HepG2 (cell line): ENCODE data around the gene GFER. TPM values are rescaled to one million over a fixed set of nuclear protein-coding genes. Genes with fewer than 3 reads are reported as not detected.

ENCODE experiments used
- GATAD1 ChIP-seq: IDR thresholded peaks from 2 replicates; pipeline ENCODE4 v1.6.1; 2016; ENCODE audit warnings: missing genetic modification reagents, missing compliant biosample characterization
- MYNN ChIP-seq: sonication (generic); formaldehyde crosslinking; IDR thresholded peaks from 2 replicates; pipeline ENCODE4 v1.4.0; 2020; ENCODE audit warnings: mild to moderate bottlenecking, low read depth, missing genetic modification reagents
- NPAS2 ChIP-seq: sonication (generic); formaldehyde crosslinking; IDR thresholded peaks from 2 replicates; pipeline ENCODE4 v1.8.0; 2022; ENCODE audit warnings: mild to moderate bottlenecking, missing genetic modification reagents, borderline replicate concordance
- TAF1 ChIP-seq: sonication (generic); formaldehyde crosslinking; IDR thresholded peaks from 2 replicates; pipeline ENCODE4 v1.4.0; 2020; ENCODE audit warnings: missing genetic modification reagents
- ZBTB20 ChIP-seq: sonication (generic); formaldehyde crosslinking; IDR thresholded peaks from 2 replicates; pipeline ENCODE4 v1.8.1; 2023; ENCODE audit warnings: missing genetic modification reagents, low read depth, mild to moderate bottlenecking, borderline replicate concordance
- ZFP36L2 ChIP-seq: sonication (generic); formaldehyde crosslinking; IDR thresholded peaks from 2 replicates; pipeline ENCODE4 v1.4.0; 2020; ENCODE audit warnings: missing genetic modification reagents
- ZNF10 ChIP-seq: sonication (generic); formaldehyde crosslinking; IDR thresholded peaks from 2 replicates; pipeline ENCODE4 v1.4.0; 2020; ENCODE audit warnings: mild to moderate bottlenecking, low read depth, missing genetic modification reagents, borderline replicate concordance
- ZNF530 ChIP-seq: sonication (generic); formaldehyde crosslinking; IDR thresholded peaks from 2 replicates; pipeline ENCODE4 v1.5.0; 2020; ENCODE audit warnings: low read depth, mild to moderate bottlenecking, missing genetic modification reagents
- polyA plus RNA-seq, 8 experiments: library from polyadenylated mRNA; depleted of rRNA in 3 of 8; stranded (reverse) in 7 of 8; unstranded in 1 of 8; fragments of >200 nt; fragmentation: Illumina TruSeq in 4 of 8; extraction: Trizol in 4 of 8; gene quantifications; 2 replicates each; pipeline versions ENCODE4 v1.2.1 to v1.2.3, GENCODE V29; 2011 to 2016; ENCODE audit warnings: low read depth in 4 of 8, missing spikeins in 1 of 8, mixed read lengths in 1 of 8; ENCODE audit not compliant: insufficient read depth in 1 of 8
- total RNA-seq, 5 experiments: library from RNA; depleted of rRNA; stranded (reverse); fragments of >200 nt; fragmentation: Illumina TruSeq; extraction: Trizol; gene quantifications; 2 replicates each; pipeline ENCODE4 v1.2.3, GENCODE V29; 2016; ENCODE audit warnings: low read depth in 1 of 5
- TF ChIP-seq, protein P1 (sequence below): IDR thresholded peaks from 2 replicates; pipeline ENCODE4 v1.6.1; 2016; ENCODE audit warnings: low read depth
- TF ChIP-seq, protein P2 (sequence below): sonication (generic); formaldehyde crosslinking; IDR thresholded peaks from 2 replicates; pipeline ENCODE4 v1.4.0; 2020; ENCODE audit warnings: low read depth, mild to moderate bottlenecking, missing genetic modification reagents
- TF ChIP-seq, protein P3 (sequence below): sonication (generic); formaldehyde crosslinking; IDR thresholded peaks from 2 replicates; pipeline ENCODE4 v1.8.0; 2022; ENCODE audit warnings: mild to moderate bottlenecking, missing genetic modification reagents, moderate library complexity
- TF ChIP-seq, protein P4 (sequence below): sonication (generic); formaldehyde crosslinking; IDR thresholded peaks from 2 replicates; pipeline ENCODE4 v1.4.0; 2020; ENCODE audit warnings: mild to moderate bottlenecking, missing genetic modification reagents
- TF ChIP-seq, protein P5 (sequence below): IDR thresholded peaks from 2 replicates; pipeline ENCODE4 v1.6.1; 2012; ENCODE audit warnings: low read length, improper control_type of control experiment

The GFER gene
- total and polyA plus RNA-seq, 2 of the 13 experiments (the other 11 are each of a cell fraction or from before 2014, with no cell fraction given) = 28.6 to 71.7 TPM

DNA sequence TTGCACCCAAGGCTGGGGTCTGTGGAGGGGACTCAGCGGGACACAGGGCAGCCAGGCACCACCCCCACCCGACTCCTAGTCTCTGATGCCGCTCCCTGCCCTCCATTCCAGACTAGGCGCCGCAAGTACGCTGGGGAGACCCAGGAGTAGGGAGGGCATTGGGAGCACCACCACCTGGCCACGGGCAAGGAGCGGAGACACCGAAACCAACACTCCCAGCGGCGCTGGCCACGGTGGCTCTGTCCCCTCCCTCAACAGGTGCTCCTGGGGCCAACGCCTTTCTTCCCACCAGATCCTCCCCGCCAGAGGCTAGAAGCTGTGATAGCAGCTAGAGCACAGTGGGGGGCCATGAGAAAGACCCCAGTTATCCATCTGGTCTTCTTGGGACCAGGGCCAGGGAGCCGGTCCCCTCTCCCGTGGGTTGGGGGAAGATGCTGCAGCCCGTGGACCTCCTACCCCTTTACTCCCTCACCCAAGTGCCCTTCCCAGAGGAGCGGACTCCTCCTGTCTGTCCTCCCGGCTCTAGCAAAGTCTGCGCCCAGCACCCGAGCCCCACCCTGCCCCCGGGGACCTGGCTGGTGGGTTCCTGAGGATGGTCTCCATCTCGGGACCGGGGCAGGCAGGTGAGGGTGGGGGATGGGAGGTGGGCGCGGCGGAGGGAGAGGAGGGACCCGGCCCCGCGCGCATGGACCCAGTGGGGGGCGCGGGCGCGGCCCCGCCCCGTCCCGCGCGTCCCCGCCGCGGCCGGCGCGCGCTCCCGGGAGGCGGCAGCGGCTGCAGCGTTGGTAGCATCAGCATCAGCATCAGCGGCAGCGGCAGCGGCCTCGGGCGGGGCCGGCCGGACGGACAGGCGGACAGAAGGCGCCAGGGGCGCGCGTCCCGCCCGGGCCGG is 5.5 kb downstream of the GFER start, which contains the start of gene SYNGR3 (continued):
- TF ChIP-seq MYNN (CRISPR knock-in tag) = no peak
- TF ChIP-seq ZBTB20 (CRISPR knock-in tag) = no peak
- 0 out of 2 replicates have a peak, but pooled peaks have one; percentile 24 for TF ChIP-seq TAF1 (CRISPR knock-in tag)
- no peak for TF ChIP-seq ZNF530 (CRISPR knock-in tag)
- TF ChIP-seq ZNF10 = no peak
- TF ChIP-seq NPAS2 = no peak
- no peak for TF ChIP-seq ZFP36L2 (CRISPR knock-in tag)
- TF ChIP-seq, protein P1, sequence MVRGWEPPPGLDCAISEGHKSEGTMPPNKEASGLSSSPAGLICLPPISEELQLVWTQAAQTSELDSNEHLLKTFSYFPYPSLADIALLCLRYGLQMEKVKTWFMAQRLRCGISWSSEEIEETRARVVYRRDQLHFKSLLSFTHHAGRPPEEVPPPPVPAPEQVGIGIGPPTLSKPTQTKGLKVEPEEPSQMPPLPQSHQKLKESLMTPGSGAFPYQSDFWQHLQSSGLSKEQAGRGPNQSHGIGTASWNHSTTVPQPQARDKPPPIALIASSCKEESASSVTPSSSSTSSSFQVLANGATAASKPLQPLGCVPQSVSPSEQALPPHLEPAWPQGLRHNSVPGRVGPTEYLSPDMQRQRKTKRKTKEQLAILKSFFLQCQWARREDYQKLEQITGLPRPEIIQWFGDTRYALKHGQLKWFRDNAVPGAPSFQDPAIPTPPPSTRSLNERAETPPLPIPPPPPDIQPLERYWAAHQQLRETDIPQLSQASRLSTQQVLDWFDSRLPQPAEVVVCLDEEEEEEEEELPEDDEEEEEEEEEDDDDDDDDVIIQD (CRISPR knock-in tag) = no peak
- TF ChIP-seq GATAD1 (CRISPR knock-in tag) = no peak
- TF ChIP-seq, protein P2, sequence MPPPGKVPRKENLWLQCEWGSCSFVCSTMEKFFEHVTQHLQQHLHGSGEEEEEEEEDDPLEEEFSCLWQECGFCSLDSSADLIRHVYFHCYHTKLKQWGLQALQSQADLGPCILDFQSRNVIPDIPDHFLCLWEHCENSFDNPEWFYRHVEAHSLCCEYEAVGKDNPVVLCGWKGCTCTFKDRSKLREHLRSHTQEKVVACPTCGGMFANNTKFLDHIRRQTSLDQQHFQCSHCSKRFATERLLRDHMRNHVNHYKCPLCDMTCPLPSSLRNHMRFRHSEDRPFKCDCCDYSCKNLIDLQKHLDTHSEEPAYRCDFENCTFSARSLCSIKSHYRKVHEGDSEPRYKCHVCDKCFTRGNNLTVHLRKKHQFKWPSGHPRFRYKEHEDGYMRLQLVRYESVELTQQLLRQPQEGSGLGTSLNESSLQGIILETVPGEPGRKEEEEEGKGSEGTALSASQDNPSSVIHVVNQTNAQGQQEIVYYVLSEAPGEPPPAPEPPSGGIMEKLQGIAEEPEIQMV (CRISPR knock-in tag) = no peak
- TF ChIP-seq, protein P3, sequence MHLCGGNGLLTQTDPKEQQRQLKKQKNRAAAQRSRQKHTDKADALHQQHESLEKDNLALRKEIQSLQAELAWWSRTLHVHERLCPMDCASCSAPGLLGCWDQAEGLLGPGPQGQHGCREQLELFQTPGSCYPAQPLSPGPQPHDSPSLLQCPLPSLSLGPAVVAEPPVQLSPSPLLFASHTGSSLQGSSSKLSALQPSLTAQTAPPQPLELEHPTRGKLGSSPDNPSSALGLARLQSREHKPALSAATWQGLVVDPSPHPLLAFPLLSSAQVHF (CRISPR knock-in tag) = no peak
- TF ChIP-seq, protein P4, sequence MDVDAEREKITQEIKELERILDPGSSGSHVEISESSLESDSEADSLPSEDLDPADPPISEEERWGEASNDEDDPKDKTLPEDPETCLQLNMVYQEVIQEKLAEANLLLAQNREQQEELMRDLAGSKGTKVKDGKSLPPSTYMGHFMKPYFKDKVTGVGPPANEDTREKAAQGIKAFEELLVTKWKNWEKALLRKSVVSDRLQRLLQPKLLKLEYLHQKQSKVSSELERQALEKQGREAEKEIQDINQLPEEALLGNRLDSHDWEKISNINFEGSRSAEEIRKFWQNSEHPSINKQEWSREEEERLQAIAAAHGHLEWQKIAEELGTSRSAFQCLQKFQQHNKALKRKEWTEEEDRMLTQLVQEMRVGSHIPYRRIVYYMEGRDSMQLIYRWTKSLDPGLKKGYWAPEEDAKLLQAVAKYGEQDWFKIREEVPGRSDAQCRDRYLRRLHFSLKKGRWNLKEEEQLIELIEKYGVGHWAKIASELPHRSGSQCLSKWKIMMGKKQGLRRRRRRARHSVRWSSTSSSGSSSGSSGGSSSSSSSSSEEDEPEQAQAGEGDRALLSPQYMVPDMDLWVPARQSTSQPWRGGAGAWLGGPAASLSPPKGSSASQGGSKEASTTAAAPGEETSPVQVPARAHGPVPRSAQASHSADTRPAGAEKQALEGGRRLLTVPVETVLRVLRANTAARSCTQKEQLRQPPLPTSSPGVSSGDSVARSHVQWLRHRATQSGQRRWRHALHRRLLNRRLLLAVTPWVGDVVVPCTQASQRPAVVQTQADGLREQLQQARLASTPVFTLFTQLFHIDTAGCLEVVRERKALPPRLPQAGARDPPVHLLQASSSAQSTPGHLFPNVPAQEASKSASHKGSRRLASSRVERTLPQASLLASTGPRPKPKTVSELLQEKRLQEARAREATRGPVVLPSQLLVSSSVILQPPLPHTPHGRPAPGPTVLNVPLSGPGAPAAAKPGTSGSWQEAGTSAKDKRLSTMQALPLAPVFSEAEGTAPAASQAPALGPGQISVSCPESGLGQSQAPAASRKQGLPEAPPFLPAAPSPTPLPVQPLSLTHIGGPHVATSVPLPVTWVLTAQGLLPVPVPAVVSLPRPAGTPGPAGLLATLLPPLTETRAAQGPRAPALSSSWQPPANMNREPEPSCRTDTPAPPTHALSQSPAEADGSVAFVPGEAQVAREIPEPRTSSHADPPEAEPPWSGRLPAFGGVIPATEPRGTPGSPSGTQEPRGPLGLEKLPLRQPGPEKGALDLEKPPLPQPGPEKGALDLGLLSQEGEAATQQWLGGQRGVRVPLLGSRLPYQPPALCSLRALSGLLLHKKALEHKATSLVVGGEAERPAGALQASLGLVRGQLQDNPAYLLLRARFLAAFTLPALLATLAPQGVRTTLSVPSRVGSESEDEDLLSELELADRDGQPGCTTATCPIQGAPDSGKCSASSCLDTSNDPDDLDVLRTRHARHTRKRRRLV (CRISPR knock-in tag) = no peak
- TF ChIP-seq, protein P5, sequence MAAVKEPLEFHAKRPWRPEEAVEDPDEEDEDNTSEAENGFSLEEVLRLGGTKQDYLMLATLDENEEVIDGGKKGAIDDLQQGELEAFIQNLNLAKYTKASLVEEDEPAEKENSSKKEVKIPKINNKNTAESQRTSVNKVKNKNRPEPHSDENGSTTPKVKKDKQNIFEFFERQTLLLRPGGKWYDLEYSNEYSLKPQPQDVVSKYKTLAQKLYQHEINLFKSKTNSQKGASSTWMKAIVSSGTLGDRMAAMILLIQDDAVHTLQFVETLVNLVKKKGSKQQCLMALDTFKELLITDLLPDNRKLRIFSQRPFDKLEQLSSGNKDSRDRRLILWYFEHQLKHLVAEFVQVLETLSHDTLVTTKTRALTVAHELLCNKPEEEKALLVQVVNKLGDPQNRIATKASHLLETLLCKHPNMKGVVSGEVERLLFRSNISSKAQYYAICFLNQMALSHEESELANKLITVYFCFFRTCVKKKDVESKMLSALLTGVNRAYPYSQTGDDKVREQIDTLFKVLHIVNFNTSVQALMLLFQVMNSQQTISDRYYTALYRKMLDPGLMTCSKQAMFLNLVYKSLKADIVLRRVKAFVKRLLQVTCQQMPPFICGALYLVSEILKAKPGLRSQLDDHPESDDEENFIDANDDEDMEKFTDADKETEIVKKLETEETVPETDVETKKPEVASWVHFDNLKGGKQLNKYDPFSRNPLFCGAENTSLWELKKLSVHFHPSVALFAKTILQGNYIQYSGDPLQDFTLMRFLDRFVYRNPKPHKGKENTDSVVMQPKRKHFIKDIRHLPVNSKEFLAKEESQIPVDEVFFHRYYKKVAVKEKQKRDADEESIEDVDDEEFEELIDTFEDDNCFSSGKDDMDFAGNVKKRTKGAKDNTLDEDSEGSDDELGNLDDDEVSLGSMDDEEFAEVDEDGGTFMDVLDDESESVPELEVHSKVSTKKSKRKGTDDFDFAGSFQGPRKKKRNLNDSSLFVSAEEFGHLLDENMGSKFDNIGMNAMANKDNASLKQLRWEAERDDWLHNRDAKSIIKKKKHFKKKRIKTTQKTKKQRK = no peak
